OCI-LY7 (cell line): ENCODE measurements around the gene SIRT3. TPM values are rescaled to one million over a fixed set of nuclear protein-coding genes. Genes with fewer than 3 reads are reported as not detected.

Source experiments
- BruUV-seq: library from RNA; stranded (reverse); fragments of 400-500 nt; replicated peaks from 2 replicates; lab custom pipeline; 2021; lab: Mats Ljungman, UMichigan
- CTCF ChIA-PET: fragments of 300-600 bp; sonication (Branson Sonifier 250); formaldehyde crosslinking; loops from one replicate; lab custom pipeline; 2022; ENCODE audit warnings: antibody characterized with exemption; ENCODE audit not compliant: unreplicated experiment; lab: Charles Lee
- POLR2A ChIA-PET: fragments of 300-600 bp; sonication (Branson Sonifier 250); formaldehyde crosslinking; loops from one replicate; lab custom pipeline; 2022; ENCODE audit warnings: antibody characterized with exemption; lab: Charles Lee
- DNase-seq: peaks from one replicate; pipeline ENCODE4 v3.0.0-alpha.2; 2015; ENCODE audit warnings: low spot score
- H2AFZ ChIP-seq: fragments of 200-600 bp; sonication (generic), shearing (Covaris generic); 2 replicates; pipeline ENCODE4 v1.6.1; 2014; ENCODE audit warnings: mild to moderate bottlenecking, antibody characterized with exemption, low read length, moderate library complexity
- H3K27ac ChIP-seq: fragments of 200-600 bp; sonication (generic); 2 replicates; pipeline ENCODE4 v1.5.1; 2014; ENCODE audit warnings: mixed run types, low read depth, mild to moderate bottlenecking, moderate library complexity, low read length, inconsistent platforms; ENCODE audit not compliant: poor library complexity, severe bottlenecking
- H3K36me3 ChIP-seq: fragments of 200-600 bp; sonication (generic); 2 replicates; pipeline ENCODE4 v1.6.1; 2014; ENCODE audit warnings: mild to moderate bottlenecking, antibody characterized with exemption, low read length, moderate library complexity, mixed read lengths; ENCODE audit not compliant: insufficient read depth
- H3K4me1 ChIP-seq: fragments of 200-600 bp; sonication (generic); 2 replicates; pipeline ENCODE4 v1.5.1; 2014; ENCODE audit warnings: mild to moderate bottlenecking, low read length; ENCODE audit not compliant: insufficient read depth, poor library complexity, severe bottlenecking
- H3K4me2 ChIP-seq: fragments of 200-600 bp; sonication (generic); 2 replicates; pipeline ENCODE4 v1.6.1; 2014; ENCODE audit warnings: mild to moderate bottlenecking, low read length
- H3K4me3 ChIP-seq: fragments of 200-600 bp; sonication (generic); 2 replicates; pipeline ENCODE4 v1.5.1; 2014; ENCODE audit warnings: mild to moderate bottlenecking, low read depth, low read length; ENCODE audit not compliant: poor library complexity, severe bottlenecking
- H3K79me2 ChIP-seq: fragments of 200-600 bp; sonication (generic); 2 replicates; pipeline ENCODE4 v1.6.1; 2016; ENCODE audit warnings: low read depth, mild to moderate bottlenecking, low read length, moderate library complexity, mixed read lengths; ENCODE audit not compliant: insufficient read depth
- H3K9me2 ChIP-seq: fragments of 200-600 bp; sonication (generic); 2 replicates; pipeline ENCODE4 v1.6.1; 2016; ENCODE audit warnings: mild to moderate bottlenecking, low read length, mixed read lengths; ENCODE audit not compliant: insufficient read depth
- H3K9me3 ChIP-seq: fragments of 200-600 bp; sonication (generic); 2 replicates; pipeline ENCODE4 v1.6.1; 2014; ENCODE audit warnings: mild to moderate bottlenecking, mixed run types, low read length, mixed read lengths
- H4K20me1 ChIP-seq: fragments of 200-600 bp; sonication (generic); 2 replicates; pipeline ENCODE4 v1.6.1; 2014; ENCODE audit warnings: mild to moderate bottlenecking, antibody characterized with exemption, low read length, moderate library complexity, mixed read lengths; ENCODE audit not compliant: insufficient read depth
- EZH2phosphoT487 ChIP-seq: fragments of 200-600 bp; sonication (generic); IDR thresholded peaks from 2 replicates; pipeline ENCODE4 v1.6.1; 2018; ENCODE audit warnings: low read depth, borderline replicate concordance, mild to moderate bottlenecking, mixed run types, antibody characterized with exemption, low read length, moderate library complexity, mixed read lengths
- intact Hi-C: fragments of 100-400 bp; cut with micrococcal nuclease; formaldehyde crosslinking; loops from one replicate; pipeline ENCODE4 v1.10.0; 2022; ENCODE audit not compliant: unreplicated experiment
- total RNA-seq, 2 experiments: library from RNA; depleted of rRNA in 1 of 2; stranded (reverse); fragments of >200 nt in 1 of 2; shearing (Covaris generic) in 1 of 2; gene quantifications; 2 replicates each; pipeline ENCODE4 v1.2.3, GENCODE V29; 2014 to 2022
- TF ChIP-seq, protein P1 (sequence below): fragments of 200-600 bp; sonication (generic); conservative IDR thresholded peaks from 2 replicates; pipeline ENCODE4 v1.5.1; 2014; ENCODE audit warnings: mild to moderate bottlenecking, antibody characterized with exemption, low read length, moderate library complexity, mixed read lengths

SIRT3 gene
- total RNA-seq, 2 experiments from 2014 or later, result 8.5 to 21.0 TPM

DNA sequence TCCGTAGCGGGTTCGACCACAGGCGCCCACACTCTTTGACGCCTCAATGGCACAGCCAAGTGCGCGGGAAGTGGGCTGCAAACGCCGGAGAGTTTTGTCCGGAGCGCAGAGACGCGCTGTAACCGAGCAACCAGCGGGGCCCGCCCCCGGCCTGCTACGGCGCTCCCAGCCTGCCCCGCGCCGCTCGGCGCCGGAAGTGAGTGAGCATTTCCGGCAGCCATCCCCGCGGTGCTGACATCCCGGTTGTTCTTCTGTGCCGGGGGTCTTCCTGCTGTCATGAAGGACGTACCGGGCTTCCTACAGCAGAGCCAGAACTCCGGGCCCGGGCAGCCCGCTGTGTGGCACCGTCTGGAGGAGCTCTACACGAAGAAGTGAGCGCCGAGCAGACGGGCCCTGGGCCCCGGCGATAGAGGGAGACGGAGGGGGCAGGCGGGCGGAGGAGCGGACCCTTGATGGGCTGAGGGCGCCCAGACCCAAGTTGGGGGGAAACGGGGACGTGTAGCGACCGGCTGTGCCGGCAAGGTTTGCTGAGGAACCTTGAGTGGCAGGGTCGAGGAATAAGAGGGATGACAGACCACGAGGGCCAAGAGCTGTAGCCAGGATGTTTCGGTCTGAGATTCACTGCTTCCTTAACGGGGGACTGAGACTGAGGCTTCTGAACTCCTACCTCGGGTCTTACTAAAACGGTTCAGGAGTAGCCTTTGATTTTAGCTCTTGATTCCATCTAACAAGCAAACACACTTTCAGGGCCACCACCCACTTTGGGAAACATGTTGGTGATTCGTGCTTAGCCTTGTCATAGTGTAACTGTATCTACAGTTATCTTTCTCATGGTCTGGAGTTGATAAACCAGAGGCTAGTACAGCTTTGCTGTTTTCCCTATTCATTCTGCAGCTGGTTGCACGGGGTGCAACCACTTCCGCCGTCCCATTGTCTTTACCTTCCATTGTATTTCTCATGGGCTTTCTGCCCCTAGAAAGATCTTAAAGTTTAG is 929 bp upstream of the SIRT3 start, which contains the start of gene PSMD13:
Gene PSMD13, plus strand, starts transcription at position 203 of the 994 bp plus-strand sequence. Its CDS starts 74 bp downstream, at position 277.
- peaks cover 32% of the 10 kb centered on the region for H3K79me2 ChIP-seq
- peak within 1 kb of the TSS; percentile 89 for H3K27ac ChIP-seq
- no peaks in the 10 kb centered on the region for H3K9me3 ChIP-seq
- H4K20me1 ChIP-seq, result peaks cover 10% of the 10 kb centered on the region; the same call in 1 of the 2 replicates
- ChIA-PET CTCF (interaction anchor here (0.6 to 1.2 kb wide), 2 partner anchors 14 to 103 kb away, joined by 3 read pairs; no protein-coding TSS in a partner anchor), POLR2A (interaction anchor here (0.8 to 2.3 kb wide), 7 partner anchors 9 to 211 kb away, joined by 3 to 9 read pairs (median 4); partner anchors contain the start of genes BET1L and RIC8A)
- no peak for TF ChIP-seq EZH2phosphoT487
- TF ChIP-seq, protein P1, sequence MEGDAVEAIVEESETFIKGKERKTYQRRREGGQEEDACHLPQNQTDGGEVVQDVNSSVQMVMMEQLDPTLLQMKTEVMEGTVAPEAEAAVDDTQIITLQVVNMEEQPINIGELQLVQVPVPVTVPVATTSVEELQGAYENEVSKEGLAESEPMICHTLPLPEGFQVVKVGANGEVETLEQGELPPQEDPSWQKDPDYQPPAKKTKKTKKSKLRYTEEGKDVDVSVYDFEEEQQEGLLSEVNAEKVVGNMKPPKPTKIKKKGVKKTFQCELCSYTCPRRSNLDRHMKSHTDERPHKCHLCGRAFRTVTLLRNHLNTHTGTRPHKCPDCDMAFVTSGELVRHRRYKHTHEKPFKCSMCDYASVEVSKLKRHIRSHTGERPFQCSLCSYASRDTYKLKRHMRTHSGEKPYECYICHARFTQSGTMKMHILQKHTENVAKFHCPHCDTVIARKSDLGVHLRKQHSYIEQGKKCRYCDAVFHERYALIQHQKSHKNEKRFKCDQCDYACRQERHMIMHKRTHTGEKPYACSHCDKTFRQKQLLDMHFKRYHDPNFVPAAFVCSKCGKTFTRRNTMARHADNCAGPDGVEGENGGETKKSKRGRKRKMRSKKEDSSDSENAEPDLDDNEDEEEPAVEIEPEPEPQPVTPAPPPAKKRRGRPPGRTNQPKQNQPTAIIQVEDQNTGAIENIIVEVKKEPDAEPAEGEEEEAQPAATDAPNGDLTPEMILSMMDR, result no peak
- DNase-seq, result peak; percentile 89
- BruUV-seq, result no TSS peak
- H2AFZ ChIP-seq, result peak within 1 kb of the TSS; percentile 79
- H3K4me2 ChIP-seq, result peak within 1 kb of the TSS; percentile 92
- H3K4me3 ChIP-seq, result peak within 1 kb of the TSS; percentile 99
- H3K9me2 ChIP-seq, result no peaks in the 10 kb centered on the region
- peaks cover 19% of the 10 kb centered on the region for H3K4me1 ChIP-seq
- H3K36me3 ChIP-seq, result peaks cover 31% of the 10 kb centered on the region
- intact Hi-C loops, result loop anchor here (1.0 kb wide), 1 partner anchor 30 kb away; the partner anchor contains the start of genes BET1L and RIC8A

- Histone ChIP-seq H3K9me3 (no peaks in the 10 kb centered on the region), H3K79me2 (peaks cover 32% of the 10 kb centered on the region), H3K27ac (peak overlapping the region; percentile 42), H4K20me1 (peaks cover 10% of the 10 kb centered on the region; the same call in 1 of the 2 replicates), H3K4me3 (peak overlapping the region; percentile 81), H3K36me3 (peaks cover 19% of the 10 kb centered on the region), H3K4me2 (peak overlapping the region; percentile 87), H3K9me2 (no peaks in the 10 kb centered on the region), H2AFZ (peak overlapping the region; percentile 75), H3K4me1 (peaks cover 19% of the 10 kb centered on the region)
- no TSS peak for BruUV-seq
- intact Hi-C loops, result no loop called here
- ChIA-PET CTCF (no interaction called here), POLR2A (interaction anchor here (1.1 to 1.8 kb wide), 2 partner anchors 18 to 28 kb away, joined by 5 to 6 read pairs; partner anchors contain the start of genes BET1L and RIC8A)
- TF ChIP-seq, protein P1, result no peak
- TF ChIP-seq EZH2phosphoT487, result no peak
- no peak for DNase-seq
Observed at GRCh38 chr11:235609-235996, 539 bp downstream of the SIRT3 start.
